Activated T-helper 17 cell treated with anti-CD3 and anti-CD28 coated beads, Interleukin-2, amount 50 U/mL, for 72 hours (primary cell): Measurements from ENCODE around the gene GJB5. TPM values are rescaled to one million over a fixed set of nuclear protein-coding genes. Genes with fewer than 3 reads are reported as not detected.
"Not testable (repeated sequence)": the region's sequence is repeated elsewhere in the genome, so short reads cannot be mapped to it uniquely, and the experiment has no call there.

ENCODE experiments used
- ATAC-seq: fragments of 150-1000 bp; cut with Tn5 transposase; replicated peaks from 2 replicates; pipeline ENCODE4 v1.10.0; 2021; ENCODE audit warnings: mild to moderate bottlenecking, moderate library complexity
- H3K27ac Mint-ChIP-seq: one replicate; pipeline ENCODE4 v1.8.0; 2022; ENCODE audit warnings: mixed read lengths
- H3K27me3 Mint-ChIP-seq: one replicate; pipeline ENCODE4 v1.8.0; 2022; ENCODE audit warnings: mixed read lengths
- H3K36me3 Mint-ChIP-seq: one replicate; pipeline ENCODE4 v1.8.0; 2022; ENCODE audit warnings: low read depth, mild to moderate bottlenecking, mixed read lengths
- H3K4me1 Mint-ChIP-seq: one replicate; pipeline ENCODE4 v1.8.0; 2022; ENCODE audit warnings: mixed read lengths
- H3K4me3 Mint-ChIP-seq: one replicate; pipeline ENCODE4 v1.8.0; 2022; ENCODE audit warnings: mild to moderate bottlenecking, mixed read lengths
- H3K9me3 Mint-ChIP-seq: one replicate; pipeline ENCODE4 v1.8.0; 2022; ENCODE audit warnings: mixed read lengths
- total RNA-seq, 2 donors: library from RNA; stranded (reverse); gene quantifications; one replicate each; pipeline ENCODE4 v1.2.3, GENCODE V29; 2022

GJB5 gene
- total RNA-seq = not detected

DNA sequence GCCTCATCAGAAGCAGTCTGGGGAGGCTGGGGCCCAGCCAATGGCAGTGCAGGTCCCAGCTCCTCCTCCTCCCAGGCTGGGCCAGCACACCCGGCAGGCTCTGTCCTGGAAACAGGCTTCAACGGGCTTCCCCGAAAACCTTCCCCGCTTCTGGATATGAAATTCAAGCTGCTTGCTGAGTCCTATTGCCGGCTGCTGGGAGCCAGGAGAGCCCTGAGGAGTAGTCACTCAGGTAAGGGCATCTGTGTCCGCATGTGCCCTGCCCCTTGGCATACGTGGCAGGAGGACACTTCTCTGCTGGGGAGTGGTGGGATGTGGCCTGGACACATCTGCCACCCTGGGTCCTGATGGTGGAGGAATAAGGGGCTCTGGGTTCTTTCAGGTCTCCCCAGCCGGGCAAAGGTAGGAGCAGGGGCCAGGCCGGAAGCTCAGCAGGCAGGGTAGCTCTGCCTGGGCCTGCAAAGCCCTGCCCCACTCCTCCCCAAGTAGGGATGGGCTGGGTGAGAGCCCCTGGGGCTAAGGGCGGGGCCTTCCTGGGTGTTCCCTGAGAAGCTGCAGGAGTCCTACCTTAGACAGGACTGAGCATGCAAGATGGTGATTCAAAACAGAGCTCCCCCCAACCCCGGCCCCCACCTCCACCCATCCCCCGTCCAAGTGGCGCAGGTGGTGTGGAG lies at the start of gene GJB5:
Gene GJB5 (plus strand): TSS at position 84 of the 674 bp plus-strand sequence. CDS start 2,284 bp downstream, outside the sequence.
- no peak for ATAC-seq
- H3K9me3 Mint-ChIP-seq = no peaks in the 10 kb centered on the region
- no peaks in the 10 kb centered on the region for H3K4me1 Mint-ChIP-seq
- no peak within 1 kb of the TSS for H3K27ac Mint-ChIP-seq
- no peak within 1 kb of the TSS for H3K4me3 Mint-ChIP-seq
- peaks cover 10% of the 10 kb centered on the region for H3K27me3 Mint-ChIP-seq
- H3K36me3 Mint-ChIP-seq = no peaks in the 10 kb centered on the region

DNA sequence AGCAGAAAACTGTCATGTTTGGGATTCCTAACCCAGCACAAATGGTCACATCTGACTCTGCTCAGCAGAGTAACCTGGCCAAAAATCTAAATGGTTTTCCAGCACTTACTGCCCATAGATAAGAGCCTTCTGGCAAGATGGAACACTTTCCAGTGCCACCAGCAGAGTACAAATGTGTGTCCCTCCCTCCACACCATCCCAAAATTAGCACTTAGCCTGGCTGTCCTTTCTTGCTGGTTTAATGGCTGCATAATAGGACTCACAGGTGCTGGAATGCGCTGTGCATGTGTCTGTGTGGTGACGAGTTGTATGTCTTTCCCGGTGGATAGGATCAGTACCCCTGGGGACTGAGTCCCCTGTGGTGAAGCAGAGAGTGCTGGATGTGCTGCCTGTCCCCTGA lies 49.8 kb upstream of the GJB5 start:
- Mint-ChIP-seq H3K27me3 (peaks cover 20% of the 10 kb centered on the region), H3K27ac (no peak overlapping the region), H3K36me3 (no peaks in the 10 kb centered on the region), H3K4me1 (no peaks in the 10 kb centered on the region), H3K4me3 (no peak overlapping the region), H3K9me3 (no peaks in the 10 kb centered on the region)
- ATAC-seq = no peak

DNA sequence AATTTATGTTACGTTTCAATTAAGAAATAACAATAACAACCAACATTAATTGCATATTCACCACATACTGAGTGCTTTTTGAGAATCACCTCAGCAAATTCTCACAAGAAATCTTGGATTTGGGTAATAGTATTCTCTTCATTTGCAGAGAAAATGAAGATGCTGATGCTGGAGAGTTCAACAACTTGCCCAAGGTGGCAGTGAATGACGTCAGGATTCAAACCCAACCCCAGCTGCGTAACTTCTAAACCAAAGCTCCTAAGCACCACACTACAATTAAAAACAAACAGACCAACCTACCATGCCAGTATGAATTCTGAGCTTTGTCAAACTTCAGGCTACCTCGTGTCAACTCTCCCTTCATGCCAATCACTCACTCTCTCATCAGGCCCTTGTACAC lies 46.7 kb upstream of the GJB5 start:
- no peaks in the 10 kb centered on the region for H3K9me3 Mint-ChIP-seq
- no peak for ATAC-seq
- no peaks in the 10 kb centered on the region for H3K36me3 Mint-ChIP-seq
- H3K27me3 Mint-ChIP-seq = peaks cover 21% of the 10 kb centered on the region
- no peaks in the 10 kb centered on the region for H3K4me1 Mint-ChIP-seq
- H3K4me3 Mint-ChIP-seq = no peak overlapping the region
- no peak overlapping the region for H3K27ac Mint-ChIP-seq

DNA sequence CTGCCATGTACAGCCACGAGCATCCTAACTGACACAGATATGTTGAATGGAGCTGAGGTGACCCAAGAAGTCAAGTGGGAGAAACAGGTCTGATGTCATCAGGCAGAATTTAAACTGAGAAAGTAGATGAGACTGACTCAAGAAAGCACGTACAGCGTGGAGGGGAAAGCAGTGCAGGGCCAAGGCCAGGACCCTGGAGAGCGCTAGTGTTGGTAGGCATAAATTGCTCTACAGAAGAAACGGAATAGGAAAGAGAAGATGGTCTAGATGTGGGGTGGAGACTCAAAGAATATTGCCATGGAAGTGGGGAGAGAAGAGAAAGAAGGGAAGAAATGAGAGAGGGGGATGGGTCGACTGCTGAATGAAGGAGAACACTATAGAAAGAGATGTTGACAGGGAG lies 45.3 kb upstream of the GJB5 start:
- Mint-ChIP-seq H3K9me3 (no peaks in the 10 kb centered on the region), H3K27me3 (peaks cover 16% of the 10 kb centered on the region), H3K4me1 (no peaks in the 10 kb centered on the region), H3K4me3 (no peak overlapping the region), H3K36me3 (no peaks in the 10 kb centered on the region), H3K27ac (no peak overlapping the region)
- ATAC-seq = no peak

DNA sequence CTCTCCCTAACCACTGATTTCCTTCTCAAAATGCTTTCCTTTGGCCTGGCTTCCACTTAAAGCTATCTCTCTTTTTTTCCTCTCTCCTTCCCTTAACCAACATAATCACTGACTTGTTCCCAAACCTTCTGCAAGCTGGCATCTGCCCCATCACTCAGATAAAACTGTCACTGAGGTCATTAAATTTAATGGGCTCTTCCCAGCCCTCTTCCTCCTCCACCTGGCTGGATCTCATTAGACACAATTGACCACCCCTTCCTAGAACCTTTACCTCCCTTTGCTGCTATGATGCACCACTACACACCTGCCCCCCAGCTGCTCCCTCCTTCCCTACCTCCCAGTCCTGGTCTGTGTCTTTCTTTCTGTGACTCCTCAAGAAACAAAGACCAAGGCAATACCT lies 44.0 kb upstream of the GJB5 start:
- Mint-ChIP-seq H3K4me3 (no peak overlapping the region), H3K9me3 (no peaks in the 10 kb centered on the region), H3K36me3 (no peaks in the 10 kb centered on the region), H3K4me1 (no peaks in the 10 kb centered on the region), H3K27me3 (peaks cover 10% of the 10 kb centered on the region), H3K27ac (no peak overlapping the region)
- no peak for ATAC-seq

DNA sequence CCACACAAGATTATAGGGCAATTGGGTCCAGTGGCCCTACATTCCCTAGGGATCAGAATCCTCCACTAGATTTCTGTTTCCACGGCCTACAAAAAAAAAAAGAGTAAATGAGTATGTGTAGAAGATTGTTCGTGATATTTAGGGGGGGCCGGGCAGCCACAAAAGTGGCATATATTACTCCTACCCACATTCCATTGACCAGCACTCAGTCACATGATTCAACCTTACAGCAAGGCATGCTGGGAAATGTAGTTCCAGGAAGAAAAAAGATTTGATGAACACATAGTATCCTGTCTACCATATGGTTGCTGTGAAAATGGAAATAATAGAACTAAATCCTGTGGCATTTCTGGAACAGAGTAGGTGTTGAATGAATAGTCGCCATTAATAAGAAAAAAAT lies 43.4 kb upstream of the GJB5 start:
- H3K9me3 Mint-ChIP-seq = no peaks in the 10 kb centered on the region
- H3K27me3 Mint-ChIP-seq = peaks cover 9% of the 10 kb centered on the region
- no peak for ATAC-seq
- H3K4me1 Mint-ChIP-seq = no peaks in the 10 kb centered on the region
- H3K27ac Mint-ChIP-seq = no peak overlapping the region
- H3K36me3 Mint-ChIP-seq = no peaks in the 10 kb centered on the region
- H3K4me3 Mint-ChIP-seq = no peak overlapping the region

DNA sequence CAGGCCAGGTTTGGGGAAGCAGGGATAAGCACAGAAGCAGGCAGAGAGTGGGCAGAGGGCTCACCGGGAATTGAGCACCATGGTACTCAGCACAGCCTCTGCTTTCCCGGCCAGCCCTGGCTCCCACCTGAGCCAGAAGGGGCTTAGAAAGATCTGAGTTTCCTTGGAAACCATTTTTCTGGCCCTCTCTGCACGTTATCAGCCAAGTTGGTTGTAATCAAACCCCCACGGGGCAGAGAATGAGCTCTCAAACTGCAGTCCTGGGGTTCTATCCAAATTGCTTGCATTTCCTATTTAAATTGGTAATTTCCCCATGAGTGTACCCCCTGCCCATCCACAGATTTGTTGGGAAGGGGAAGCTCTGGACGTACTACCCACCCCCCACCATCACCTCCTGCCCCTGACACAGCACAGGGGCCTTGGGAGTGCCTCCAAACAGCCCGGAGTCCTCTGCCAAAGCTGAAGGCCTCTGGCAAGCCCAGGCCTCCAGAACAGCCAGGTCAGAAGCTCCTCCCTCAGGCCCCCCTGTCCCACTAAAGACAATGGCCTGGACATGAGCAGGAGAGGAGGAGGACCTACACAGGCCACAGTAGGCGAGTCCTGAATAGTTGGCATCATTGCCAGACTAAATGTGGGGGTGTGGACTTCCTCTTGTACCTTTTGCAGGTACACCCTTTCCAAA lies 42.7 kb upstream of the GJB5 start:
- no peaks in the 10 kb centered on the region for H3K4me1 Mint-ChIP-seq

DNA sequence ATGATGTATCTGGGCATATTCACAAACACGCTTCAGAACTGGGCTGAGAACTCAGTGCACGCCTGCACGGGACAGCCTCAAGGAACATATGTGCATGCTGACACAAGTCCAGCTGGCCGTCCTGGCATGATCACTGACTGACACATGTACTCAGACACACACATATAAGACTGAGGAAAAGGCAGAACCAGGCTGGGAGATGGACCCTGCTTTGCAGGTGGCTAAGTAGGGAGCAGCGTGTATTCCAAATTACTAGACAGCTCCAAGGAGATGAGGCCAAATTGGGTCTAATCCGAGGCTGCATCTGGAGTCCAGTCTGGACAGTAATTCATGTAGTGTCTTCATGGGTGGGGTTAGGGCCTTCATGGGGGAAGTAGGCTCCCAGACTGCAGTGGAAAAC lies 41.4 kb upstream of the GJB5 start:
- Mint-ChIP-seq H3K36me3 (no peaks in the 10 kb centered on the region), H3K9me3 (no peaks in the 10 kb centered on the region), H3K27me3 (peaks cover 17% of the 10 kb centered on the region), H3K4me3 (no peak overlapping the region), H3K4me1 (no peaks in the 10 kb centered on the region), H3K27ac (no peak overlapping the region)
- no peak for ATAC-seq

More for the DNA sequence above, 42.7 kb upstream of the GJB5 start:
- Mint-ChIP-seq H3K4me3 (no peak overlapping the region), H3K9me3 (no peaks in the 10 kb centered on the region), H3K36me3 (no peaks in the 10 kb centered on the region), H3K27me3 (peaks cover 10% of the 10 kb centered on the region), H3K27ac (no peak overlapping the region)
- no peak for ATAC-seq

DNA sequence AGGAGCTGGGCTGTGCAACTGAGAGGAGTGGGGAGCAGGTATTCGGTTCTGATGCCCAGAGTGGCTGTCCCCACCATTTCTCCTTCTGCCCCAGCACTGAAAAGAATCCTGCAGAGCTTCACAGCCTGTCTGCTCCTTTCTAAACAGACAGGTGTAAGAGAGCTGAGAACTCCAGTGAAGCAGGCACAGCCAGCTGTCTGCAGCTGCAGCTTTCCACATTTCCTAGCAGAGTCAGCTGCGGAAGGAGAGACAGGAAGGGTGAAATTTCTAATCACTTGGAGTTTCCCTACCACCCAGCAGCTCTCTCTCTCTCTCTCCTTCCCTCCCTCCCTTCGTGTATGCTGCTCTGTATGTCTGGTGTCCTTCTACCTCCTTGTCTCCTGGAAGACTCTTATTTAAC lies 40.5 kb upstream of the GJB5 start:
- no peak overlapping the region for H3K4me3 Mint-ChIP-seq
- H3K36me3 Mint-ChIP-seq = no peaks in the 10 kb centered on the region
- H3K27ac Mint-ChIP-seq = no peak overlapping the region
- peaks cover 24% of the 10 kb centered on the region for H3K27me3 Mint-ChIP-seq
- no peak for ATAC-seq
- no peaks in the 10 kb centered on the region for H3K4me1 Mint-ChIP-seq
- H3K9me3 Mint-ChIP-seq = no peaks in the 10 kb centered on the region

DNA sequence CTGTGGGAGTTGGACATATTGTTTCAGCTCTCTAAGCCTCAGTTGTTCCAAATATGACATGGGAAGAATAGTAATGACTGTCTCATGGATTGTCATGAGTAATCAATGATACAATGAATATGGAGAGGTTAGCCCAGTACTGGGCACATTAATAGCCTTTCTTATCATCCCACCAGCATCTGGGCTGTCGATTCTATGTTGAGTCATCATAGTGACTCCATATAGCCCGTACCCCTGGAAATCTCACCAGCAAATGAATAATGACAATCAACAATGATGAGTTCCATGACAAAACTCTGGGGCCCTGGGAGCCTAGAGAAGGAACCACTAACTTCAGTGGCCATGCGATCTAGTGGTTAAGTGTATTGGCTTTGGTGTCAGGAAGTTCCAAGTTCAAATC lies 39.7 kb upstream of the GJB5 start:
- ATAC-seq = no peak
- H3K4me3 Mint-ChIP-seq = no peak overlapping the region
- no peaks in the 10 kb centered on the region for H3K36me3 Mint-ChIP-seq
- H3K27me3 Mint-ChIP-seq = peaks cover 31% of the 10 kb centered on the region
- no peaks in the 10 kb centered on the region for H3K4me1 Mint-ChIP-seq
- no peak overlapping the region for H3K27ac Mint-ChIP-seq
- H3K9me3 Mint-ChIP-seq = no peaks in the 10 kb centered on the region

DNA sequence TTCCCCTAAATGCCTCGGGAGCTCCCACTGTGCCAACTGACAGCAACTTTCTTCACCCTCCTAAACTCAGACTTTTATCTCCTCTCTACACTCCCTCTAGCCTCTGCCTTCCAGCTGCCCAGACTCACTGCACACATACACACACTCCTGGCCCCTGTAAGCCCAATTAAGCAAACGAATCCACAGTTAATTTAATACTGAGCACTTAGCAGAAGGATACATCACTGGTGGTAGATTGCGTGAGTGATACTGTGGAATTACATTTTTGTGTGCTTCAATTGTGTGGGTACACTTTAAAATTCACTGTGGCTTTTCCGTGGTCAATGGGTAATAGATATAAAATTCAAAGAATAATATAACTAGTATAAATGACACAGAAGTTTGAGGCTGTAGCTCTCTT lies 33.6 kb upstream of the GJB5 start:
- no peak overlapping the region for H3K27ac Mint-ChIP-seq
- peaks cover 49% of the 10 kb centered on the region for H3K27me3 Mint-ChIP-seq
- no peak overlapping the region for H3K4me3 Mint-ChIP-seq
- no peaks in the 10 kb centered on the region for H3K4me1 Mint-ChIP-seq
- ATAC-seq = no peak
- H3K9me3 Mint-ChIP-seq = no peaks in the 10 kb centered on the region
- H3K36me3 Mint-ChIP-seq = no peaks in the 10 kb centered on the region

DNA sequence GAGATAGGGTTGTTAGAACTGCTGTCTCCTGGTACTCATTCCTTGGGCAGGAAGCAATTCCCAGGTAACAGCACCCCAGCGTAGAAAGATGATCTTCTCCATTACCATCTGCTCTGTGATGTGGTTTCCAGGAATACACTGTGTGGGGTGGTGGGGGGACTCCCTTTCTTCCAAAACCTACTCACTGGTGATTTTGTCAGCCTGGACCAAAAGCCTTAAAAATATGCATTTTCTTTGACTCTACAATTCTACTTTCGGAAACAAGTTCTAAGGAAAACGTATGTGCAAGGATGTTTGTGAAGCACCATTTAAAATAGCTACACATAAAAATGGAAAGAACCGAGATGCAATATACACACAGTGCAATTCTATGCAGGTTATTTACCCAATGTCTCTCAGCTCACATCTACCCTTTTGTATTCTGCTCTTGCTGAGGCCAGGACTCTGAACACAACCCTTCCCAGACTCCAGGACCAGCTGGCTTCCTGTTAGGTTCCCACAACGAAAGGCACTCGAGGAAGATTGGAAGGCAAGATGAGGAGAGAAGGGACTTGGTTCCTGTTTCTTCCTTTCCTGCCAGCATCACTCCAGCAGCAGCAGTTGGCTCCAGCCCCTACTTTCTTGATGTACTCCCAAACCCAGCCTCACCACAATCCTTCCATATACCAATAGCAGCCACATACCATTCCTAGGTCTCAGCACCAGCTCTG lies 33.0 kb upstream of the GJB5 start:
- no peaks in the 10 kb centered on the region for H3K4me1 Mint-ChIP-seq
- peaks cover 49% of the 10 kb centered on the region for H3K27me3 Mint-ChIP-seq
- ATAC-seq = no peak
- no peak overlapping the region for H3K4me3 Mint-ChIP-seq
- H3K9me3 Mint-ChIP-seq = no peaks in the 10 kb centered on the region
- H3K36me3 Mint-ChIP-seq = no peaks in the 10 kb centered on the region
- H3K27ac Mint-ChIP-seq = no peak overlapping the region

DNA sequence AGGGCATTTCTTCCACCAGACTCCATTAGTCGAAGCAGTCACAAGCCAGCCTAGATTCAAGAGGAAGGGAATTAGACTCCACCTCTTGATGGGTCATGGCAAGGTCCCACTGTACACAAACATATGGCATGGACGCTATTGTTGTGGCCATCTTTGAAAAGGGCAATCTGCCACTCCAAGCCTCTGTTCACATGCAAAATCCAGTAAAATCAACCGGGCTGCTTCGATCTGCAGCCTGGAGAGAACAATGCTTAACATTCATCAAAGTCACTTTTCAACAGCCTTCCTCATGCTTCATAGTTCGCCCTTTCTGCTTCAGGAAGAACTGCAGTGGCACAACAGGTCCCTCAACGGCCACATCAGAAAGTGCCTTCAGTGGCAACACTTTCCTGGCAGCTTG lies 28.0 kb upstream of the GJB5 start:
- H3K27ac Mint-ChIP-seq = no peak overlapping the region
- no peaks in the 10 kb centered on the region for H3K4me1 Mint-ChIP-seq
- H3K27me3 Mint-ChIP-seq = peaks cover 29% of the 10 kb centered on the region
- no peak overlapping the region for H3K4me3 Mint-ChIP-seq
- H3K36me3 Mint-ChIP-seq = no peaks in the 10 kb centered on the region
- no peaks in the 10 kb centered on the region for H3K9me3 Mint-ChIP-seq
- no peak for ATAC-seq

DNA sequence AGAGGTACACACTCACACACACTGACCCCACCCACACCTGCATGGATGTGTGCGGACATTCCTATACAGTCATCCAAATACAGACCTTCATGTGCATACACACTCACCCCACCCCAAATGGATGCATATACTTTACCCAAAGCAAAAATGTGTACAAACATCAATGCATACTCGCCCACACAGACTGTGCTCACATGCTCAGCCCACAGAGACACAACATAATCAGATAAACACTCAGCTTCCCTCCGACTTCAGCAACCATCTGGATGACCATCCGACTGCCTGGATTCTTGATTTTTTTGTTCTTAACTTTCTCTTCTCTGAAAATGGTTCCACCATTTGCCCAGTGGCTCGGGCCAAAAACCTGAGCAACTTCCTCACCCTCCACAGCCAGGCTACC lies 24.4 kb upstream of the GJB5 start:
- peaks cover 27% of the 10 kb centered on the region for H3K27me3 Mint-ChIP-seq
- H3K36me3 Mint-ChIP-seq = no peaks in the 10 kb centered on the region
- H3K4me3 Mint-ChIP-seq = no peak overlapping the region
- no peaks in the 10 kb centered on the region for H3K9me3 Mint-ChIP-seq
- H3K27ac Mint-ChIP-seq = no peak overlapping the region
- no peak for ATAC-seq
- H3K4me1 Mint-ChIP-seq = no peaks in the 10 kb centered on the region

DNA sequence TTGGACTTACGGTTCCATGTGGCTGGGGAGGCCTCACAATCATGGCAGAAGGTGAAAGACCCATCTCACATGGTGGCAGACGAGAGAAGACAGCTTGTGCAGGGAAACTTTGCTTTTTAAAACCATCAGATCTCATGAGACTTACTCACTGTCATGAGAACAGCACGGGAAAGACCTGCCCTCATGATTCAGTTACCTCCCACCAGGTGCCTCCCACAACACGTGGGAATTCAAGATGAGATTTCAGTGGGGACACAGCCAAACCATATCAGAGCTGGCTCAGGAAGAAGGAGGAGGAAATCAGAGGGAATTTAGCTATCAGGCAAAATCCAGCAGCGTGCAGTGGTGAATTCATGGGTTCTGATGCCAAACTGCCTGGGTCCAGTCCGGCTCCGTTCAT lies 22.0 kb upstream of the GJB5 start:
- not testable (repeated sequence) for H3K36me3 Mint-ChIP-seq, H3K9me3 Mint-ChIP-seq, H3K4me1 Mint-ChIP-seq, H3K4me3 Mint-ChIP-seq, H3K27ac Mint-ChIP-seq, ATAC-seq
- peaks cover 24% of the 10 kb centered on the region for H3K27me3 Mint-ChIP-seq
